Epithelial cell of umbilical artery (primary cell): ENCODE measurements around the gene SLC25A27. TPM values are rescaled to one million over a fixed set of nuclear protein-coding genes. Genes with fewer than 3 reads are reported as not detected.

Experiments used
- total RNA-seq: library from RNA; depleted of rRNA; stranded (reverse); fragments of >200 nt; gene quantifications from 2 replicates; pipeline ENCODE4 v1.2.3, GENCODE V29; 2014

Gene SLC25A27, protein sequence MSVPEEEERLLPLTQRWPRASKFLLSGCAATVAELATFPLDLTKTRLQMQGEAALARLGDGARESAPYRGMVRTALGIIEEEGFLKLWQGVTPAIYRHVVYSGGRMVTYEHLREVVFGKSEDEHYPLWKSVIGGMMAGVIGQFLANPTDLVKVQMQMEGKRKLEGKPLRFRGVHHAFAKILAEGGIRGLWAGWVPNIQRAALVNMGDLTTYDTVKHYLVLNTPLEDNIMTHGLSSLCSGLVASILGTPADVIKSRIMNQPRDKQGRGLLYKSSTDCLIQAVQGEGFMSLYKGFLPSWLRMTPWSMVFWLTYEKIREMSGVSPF
- 0.32 and 1.5 TPM in 2 replicates for total RNA-seq

DNA sequence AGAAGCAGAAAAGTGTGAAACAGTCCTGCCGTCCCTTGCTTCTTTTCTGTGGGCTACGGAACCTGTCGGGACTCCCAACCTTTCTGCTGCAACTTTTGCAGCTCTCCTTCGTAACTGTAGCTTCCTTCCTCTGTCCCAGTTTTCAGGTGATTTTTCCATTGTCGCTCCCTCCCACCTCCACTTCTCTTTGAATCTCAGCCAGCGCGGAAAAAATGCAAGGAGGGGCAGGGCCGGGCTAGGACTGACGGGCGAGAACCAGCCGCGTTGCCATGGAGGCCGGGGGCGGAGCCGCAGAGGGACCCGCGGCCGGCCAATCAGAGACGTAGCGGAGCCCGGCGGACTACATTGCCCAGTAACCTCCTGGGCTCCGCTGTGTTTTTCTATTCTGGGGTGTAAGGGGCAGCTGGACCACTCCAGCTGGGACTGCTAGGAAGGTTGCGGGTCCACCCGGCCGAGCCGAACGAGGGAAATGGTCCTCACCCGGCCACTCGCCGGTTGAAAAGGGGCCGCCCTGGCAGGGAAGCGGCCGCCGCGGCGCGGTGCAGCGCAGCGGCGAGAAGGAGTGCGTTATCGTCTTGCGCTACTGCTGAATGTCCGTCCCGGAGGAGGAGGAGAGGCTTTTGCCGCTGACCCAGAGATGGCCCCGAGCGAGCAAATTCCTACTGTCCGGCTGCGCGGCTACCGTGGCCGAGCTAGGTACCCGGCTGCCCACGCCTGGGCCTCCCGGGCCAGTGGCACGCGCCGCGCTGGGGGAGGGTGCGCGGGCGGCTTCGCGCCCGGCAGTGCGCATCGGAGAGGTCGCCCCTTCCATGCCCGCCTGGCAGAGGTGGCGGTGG is at the start of gene SLC25A27, which contains the start of gene CYP39A1:
TSS of gene SLC25A27 (plus strand) at position 373 of the 836 bp plus-strand sequence. CDS start at position 591, 218 bp downstream.
TSS of gene CYP39A1 (minus strand) at position 216 of the 836 bp plus-strand sequence. CDS start 236 bp downstream, outside the sequence.

DNA sequence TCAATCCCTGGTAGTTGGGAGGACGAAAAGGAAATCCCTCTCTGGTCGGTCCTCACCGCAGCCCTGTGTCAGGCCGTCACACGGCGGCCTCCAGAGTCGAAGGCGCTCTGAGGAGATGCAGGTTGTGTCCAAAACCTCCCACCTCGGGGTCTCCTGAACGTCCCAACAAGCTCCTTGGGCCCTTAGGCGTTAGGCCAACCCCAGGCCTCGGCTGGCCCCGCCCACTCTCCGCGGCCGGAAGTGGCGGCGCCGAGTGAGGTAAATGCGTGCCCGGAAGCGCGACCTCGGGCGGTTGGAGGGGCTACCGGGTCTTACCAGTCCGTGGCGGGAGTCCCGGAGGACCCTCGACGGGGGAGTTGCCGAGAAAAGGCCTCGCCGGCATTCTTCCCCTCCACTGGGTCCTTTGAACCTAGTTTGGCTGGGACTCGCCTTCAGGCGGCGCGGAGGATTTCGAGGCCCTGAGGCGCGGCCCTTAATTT is 34.9 kb downstream of the SLC25A27 start, which contains the start of gene TDRD6:
TSS of gene TDRD6 (plus strand) at position 267 of the 479 bp plus-strand sequence. CDS start 244 bp downstream, outside the sequence.

Other genes with a start within 250 kb of the SLC25A27 start
- gene RCAN2, start 161.5 kb upstream of the SLC25A27 start, total RNA-seq, result 0.32 TPM in 1 of 2 replicates, not detected in the other
- under 0.01 and 0.15 TPM in 2 replicates for gene CYP39A1, start 157 bp upstream of the SLC25A27 start, total RNA-seq
- gene TDRD6, start 34.9 kb downstream of the SLC25A27 start, total RNA-seq, result not detected in 2 replicates
- gene PLA2G7, start 82.4 kb downstream of the SLC25A27 start, total RNA-seq, result not detected in 2 replicates
- not detected in 2 replicates for gene ANKRD66, start 94.0 kb downstream of the SLC25A27 start, total RNA-seq
- gene MEP1A, start 140.4 kb downstream of the SLC25A27 start, total RNA-seq, result not detected in 2 replicates